HepG2 (cell line): ENCODE measurements around the gene ATP8B1. TPM values are rescaled to one million over a fixed set of nuclear protein-coding genes. Genes with fewer than 3 reads are reported as not detected.

Experiments
- ATAC-seq: fragments of 200-7000 bp; cut with Tn5 transposase; 3 replicates; pipeline ENCODE4 v1.9.1; 2020; ENCODE audit warnings: mild to moderate bottlenecking, moderate library complexity
- BruUV-seq: library from RNA; stranded (reverse); fragments of 400-500 nt; replicated peaks from 2 replicates; lab custom pipeline; 2021; lab: Mats Ljungman, UMichigan
- CTCF ChIA-PET: fragments of 300-600 bp; formaldehyde crosslinking; extraction: SDS; loops from one replicate; lab custom pipeline; 2021; ENCODE audit warnings: low total read pairs, inconsistent platforms, low intra/inter-chr PET ratio; lab: Yijun Ruan, JAX
- POLR2A ChIA-PET: fragments of 350-600 bp; sonication (Branson Sonifier 250); formaldehyde crosslinking; loops from one replicate; lab custom pipeline; 2020; ENCODE audit warnings: antibody characterized with exemption, inconsistent platforms; lab: Yijun Ruan, JAX
- DNase-seq: peaks from one replicate; pipeline ENCODE4 v3.0.0-alpha.2; 2015; ENCODE audit warnings: low spot score
- FAIRE-seq: peaks from 3 replicates; lab custom pipeline; 2011; peaks lifted over from hg19 to GRCh38; lab: Jason Lieb, UNC
- H2AFZ ChIP-seq: one replicate; pipeline ENCODE4 v1.6.1; 2011; ENCODE audit warnings: low read length, inconsistent platforms
- H3K27ac ChIP-seq: fragments of 300-600 bp; 3 replicates; pipeline ENCODE4 v1.8.0; 2011; ENCODE audit warnings: mixed run types, mild to moderate bottlenecking, mixed read lengths, low read length, inconsistent platforms; ENCODE audit not compliant: insufficient read depth; ENCODE audit errors: extremely low read length
- H3K27me3 ChIP-seq, 2 experiments: fragments of 200-600 bp in 1 of 2; 2 replicates in 1 of 2; 3 replicates in 1 of 2; pipeline versions ENCODE4 v1.6.0 to v1.8.0; 2011; ENCODE audit warnings: low read length in 2 of 2, mild to moderate bottlenecking in 2 of 2, moderate library complexity in 2 of 2, inconsistent platforms in 1 of 2; ENCODE audit not compliant: insufficient read depth in 2 of 2, control insufficient read depth in 1 of 2
- H3K36me3 ChIP-seq, 2 experiments: fragments of 200-600 bp in 1 of 2; replicated peaks in 1 of 2; 2 replicates in 1 of 2; 3 replicates in 1 of 2; pipeline versions ENCODE4 v1.5.1 to v1.8.0; 2011; ENCODE audit warnings: low read length in 2 of 2, inconsistent platforms in 1 of 2; ENCODE audit not compliant: insufficient read depth in 2 of 2, control insufficient read depth in 1 of 2
- H3K4me1 ChIP-seq: 2 replicates; pipeline ENCODE4 v1.5.1; 2012; ENCODE audit warnings: low read length, inconsistent platforms; ENCODE audit not compliant: insufficient read depth
- H3K4me2 ChIP-seq: 2 replicates; pipeline ENCODE4 v1.6.0; 2011; ENCODE audit warnings: low read depth, low read length, inconsistent platforms
- H3K4me3 ChIP-seq, 3 experiments: fragments of 200-600 bp in 1 of 3; sonication (generic), shearing (Covaris generic) in 1 of 3; replicated peaks in 1 of 3; 2 replicates each; pipeline ENCODE4 v1.5.1; 2011 to 2016; ENCODE audit warnings: low read length in 3 of 3, inconsistent platforms in 2 of 3, low read depth in 2 of 3, mild to moderate bottlenecking in 2 of 3, control low read depth in 1 of 3, mixed read lengths in 1 of 3; ENCODE audit not compliant: insufficient read depth in 1 of 3
- H3K79me2 ChIP-seq: one replicate; pipeline ENCODE4 v1.6.1; 2011; ENCODE audit warnings: low read length, inconsistent platforms; ENCODE audit not compliant: insufficient read depth
- H3K9ac ChIP-seq: 2 replicates; pipeline ENCODE4 v1.6.0; 2011; ENCODE audit warnings: mild to moderate bottlenecking, low read depth, low read length, inconsistent platforms; ENCODE audit not compliant: insufficient read depth
- H3K9me3 ChIP-seq: 2 replicates; pipeline ENCODE4 v1.5.1; 2012; ENCODE audit warnings: mild to moderate bottlenecking, low read length
- H4K20me1 ChIP-seq: 2 replicates; pipeline ENCODE4 v1.6.0; 2011; ENCODE audit warnings: inconsistent platforms, mild to moderate bottlenecking, low read length, moderate library complexity; ENCODE audit not compliant: insufficient read depth
- CEBPZ ChIP-seq: IDR thresholded peaks from 2 replicates; pipeline ENCODE4 v1.6.1; 2012; ENCODE audit warnings: low read length, improper control_type of control experiment
- IKZF1 ChIP-seq: fragments of 450-650 bp; IDR thresholded peaks from 2 replicates; pipeline ENCODE4 v1.7.1; 2016
- RELA ChIP-seq: sonication (generic); formaldehyde crosslinking; IDR thresholded peaks from 2 replicates; pipeline ENCODE4 v1.4.0; 2020; ENCODE audit warnings: missing genetic modification reagents
- ZFP90 ChIP-seq: sonication (generic); formaldehyde crosslinking; IDR thresholded peaks from 2 replicates; pipeline ENCODE4 v1.8.0; 2022; ENCODE audit warnings: missing genetic modification reagents, mild to moderate bottlenecking, inconsistent platforms, borderline replicate concordance
- ZNF776 ChIP-seq: sonication (generic); formaldehyde crosslinking; IDR thresholded peaks from 2 replicates; pipeline ENCODE4 v1.4.0; 2020; ENCODE audit warnings: mild to moderate bottlenecking, missing genetic modification reagents
- ZSCAN30 ChIP-seq: sonication (generic); formaldehyde crosslinking; IDR thresholded peaks from 2 replicates; pipeline ENCODE4 v1.5.0; 2020; ENCODE audit warnings: mild to moderate bottlenecking, missing genetic modification reagents
- WGBS: methylation state at CpG from one replicate; pipeline ENCODE4 v1.1.6; 2017; ENCODE audit warnings: low lambda C conversion rate; 5-methylcytosine and 5-hydroxymethylcytosine counted together
- in situ Hi-C: cut with HindIII; loops from 2 replicates; pipeline ENCODE4 v1.10.0; 2017; ENCODE audit warnings: low pct_unique_long_range_greater_than_20kb; ENCODE audit not compliant: extremely low pct_ligation_motif_present
- intact Hi-C: fragments of 100-400 bp; cut with micrococcal nuclease; formaldehyde crosslinking; loops from one replicate; pipeline ENCODE4 v1.10.0; 2022; ENCODE audit not compliant: unreplicated experiment
- polyA plus RNA-seq, 8 experiments: library from polyadenylated mRNA; depleted of rRNA in 3 of 8; stranded (reverse) in 7 of 8; unstranded in 1 of 8; fragments of >200 nt; fragmentation: Illumina TruSeq in 4 of 8; extraction: Trizol in 4 of 8; gene quantifications; 2 replicates each; pipeline versions ENCODE4 v1.2.1 to v1.2.3, GENCODE V29; 2011 to 2016; ENCODE audit warnings: low read depth in 4 of 8, missing spikeins in 1 of 8, mixed read lengths in 1 of 8; ENCODE audit not compliant: insufficient read depth in 1 of 8
- total RNA-seq, 5 experiments: library from RNA; depleted of rRNA; stranded (reverse); fragments of >200 nt; fragmentation: Illumina TruSeq; extraction: Trizol; gene quantifications; 2 replicates each; pipeline ENCODE4 v1.2.3, GENCODE V29; 2016; ENCODE audit warnings: low read depth in 1 of 5
- TF ChIP-seq, protein P1 (sequence below): sonication (generic); formaldehyde crosslinking; IDR thresholded peaks from 2 replicates; pipeline ENCODE4 v1.8.1; 2023; ENCODE audit warnings: missing genetic modification reagents, mild to moderate bottlenecking, borderline replicate concordance

Gene ATP8B1
- total and polyA plus RNA-seq, 2 of the 13 experiments (the other 11 are each of a cell fraction or from before 2014, with no cell fraction given) = 2.8 to 4.0 TPM

GRCh38 chr18:57705832-57706595, 97.1 kb downstream of the ATP8B1 start:
- in situ Hi-C loops = no loop called here
- no peak overlapping the region for H2AFZ ChIP-seq
- POLR2A ChIA-PET = no interaction called here

More at GRCh38 chr18:57705832-57706595, 97.1 kb downstream of the ATP8B1 start:
- BruUV-seq = no TSS peak
- FAIRE-seq (no peak), DNase-seq (no peak), ATAC-seq (no peak)
- Histone ChIP-seq H3K4me2 (no peak overlapping the region), H3K27ac (no peak overlapping the region), H3K9ac (no peak overlapping the region), H3K27me3 (no peaks in the 10 kb centered on the region), H3K36me3 (no peaks in the 10 kb centered on the region), H3K9me3 (peaks cover 3% of the 10 kb centered on the region; the same call in 1 of the 2 replicates), H4K20me1 (no peaks in the 10 kb centered on the region), H3K79me2 (no peaks in the 10 kb centered on the region), H3K4me3 (no peak overlapping the region), H3K4me1 (peaks cover 23% of the 10 kb centered on the region)
- intact Hi-C loops = no loop called here
- CTCF ChIA-PET = no interaction called here
- 97% methylated on average over 8 of the region's 8 CpGs for WGBS
- no peak for TF ChIP-seq RELA (CRISPR knock-in tag)
- TF ChIP-seq CEBPZ = no peak
- TF ChIP-seq ZNF776 = no peak
- TF ChIP-seq, protein P1, sequence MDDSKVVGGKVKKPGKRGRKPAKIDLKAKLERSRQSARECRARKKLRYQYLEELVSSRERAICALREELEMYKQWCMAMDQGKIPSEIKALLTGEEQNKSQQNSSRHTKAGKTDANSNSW (CRISPR knock-in tag) = no peak
- TF ChIP-seq ZFP90 (CRISPR knock-in tag) = no peak
- TF ChIP-seq IKZF1 = no peak
- TF ChIP-seq ZSCAN30 (CRISPR knock-in tag) = no peak
